Measurements from ENCODE around the gene TAOK1.

TAOK1 gene

DNA sequence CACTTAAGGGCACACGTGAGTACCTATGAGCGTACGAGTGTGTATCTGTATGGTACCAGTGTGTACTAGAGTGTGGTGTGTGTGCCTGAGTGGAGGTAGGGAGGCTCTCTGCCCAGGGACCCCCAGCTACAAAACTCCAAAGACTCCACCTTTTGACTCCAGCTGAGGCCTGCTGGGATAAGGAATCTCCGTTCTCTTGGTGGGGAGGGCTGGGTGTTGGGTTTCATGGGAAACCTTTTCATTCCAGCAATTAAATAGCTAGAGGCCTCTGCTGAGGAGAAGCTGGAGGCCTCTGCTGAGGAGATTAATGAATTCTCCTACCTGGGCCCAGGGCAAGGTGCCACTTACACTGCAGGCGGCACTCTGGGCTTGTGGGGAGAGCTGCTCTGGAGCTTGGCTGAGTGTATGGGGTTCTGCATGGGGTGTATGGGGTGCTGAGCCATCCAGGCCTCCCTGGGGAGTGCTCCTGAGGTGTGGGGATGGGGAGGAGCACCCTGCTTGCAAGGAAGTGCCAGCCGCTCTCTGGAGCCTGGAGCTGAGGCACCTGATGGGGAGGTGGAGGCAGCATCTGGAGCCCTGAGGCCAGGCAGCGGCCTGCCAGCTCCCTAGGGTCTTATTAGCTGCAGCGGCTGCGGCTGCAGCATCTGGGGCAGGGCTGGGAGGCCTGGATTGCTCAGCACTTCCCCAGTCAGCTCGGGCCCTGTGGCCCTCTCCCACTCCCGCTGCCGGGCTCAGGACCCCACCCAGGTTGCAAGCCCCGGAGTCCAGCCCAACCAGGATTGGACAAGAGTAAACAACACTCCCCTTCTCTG lies 207.4 kb downstream of the TAOK1 start:
- TF ChIP-seq, protein P1, sequence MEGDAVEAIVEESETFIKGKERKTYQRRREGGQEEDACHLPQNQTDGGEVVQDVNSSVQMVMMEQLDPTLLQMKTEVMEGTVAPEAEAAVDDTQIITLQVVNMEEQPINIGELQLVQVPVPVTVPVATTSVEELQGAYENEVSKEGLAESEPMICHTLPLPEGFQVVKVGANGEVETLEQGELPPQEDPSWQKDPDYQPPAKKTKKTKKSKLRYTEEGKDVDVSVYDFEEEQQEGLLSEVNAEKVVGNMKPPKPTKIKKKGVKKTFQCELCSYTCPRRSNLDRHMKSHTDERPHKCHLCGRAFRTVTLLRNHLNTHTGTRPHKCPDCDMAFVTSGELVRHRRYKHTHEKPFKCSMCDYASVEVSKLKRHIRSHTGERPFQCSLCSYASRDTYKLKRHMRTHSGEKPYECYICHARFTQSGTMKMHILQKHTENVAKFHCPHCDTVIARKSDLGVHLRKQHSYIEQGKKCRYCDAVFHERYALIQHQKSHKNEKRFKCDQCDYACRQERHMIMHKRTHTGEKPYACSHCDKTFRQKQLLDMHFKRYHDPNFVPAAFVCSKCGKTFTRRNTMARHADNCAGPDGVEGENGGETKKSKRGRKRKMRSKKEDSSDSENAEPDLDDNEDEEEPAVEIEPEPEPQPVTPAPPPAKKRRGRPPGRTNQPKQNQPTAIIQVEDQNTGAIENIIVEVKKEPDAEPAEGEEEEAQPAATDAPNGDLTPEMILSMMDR (IDR thresholded peaks at IDR 0.05; ENCODE audit: borderline replicate concordance, insufficient read depth, low read depth, low read length), result no peak
- H3K4me3 ChIP-seq (ENCODE audit: low read depth, low read length), result no peak overlapping the region
